ENCODE data around the gene CTBS. TPM values are rescaled to one million over a fixed set of nuclear protein-coding genes. Genes with fewer than 3 reads are reported as not detected.

CTBS gene
- total and polyA plus RNA-seq, 2 of the 13 experiments (the other 11 are each of a cell fraction or from before 2014, with no cell fraction given): 4.7 to 12.4 TPM

- Histone ChIP-seq H3K4me3 (replicated peaks in 1 of 3; ENCODE audit: insufficient read depth in 1 of 3, low read depth in 2 of 3, low read length in 3 of 3) (no peak overlapping the region), H3K27ac (ENCODE audit: extremely low read length, insufficient read depth, low read length) (no peak overlapping the region), H3K4me2 (ENCODE audit: low read depth, low read length) (no peak overlapping the region), H4K20me1 (ENCODE audit: insufficient read depth, low read length) (no peaks in the 10 kb centered on the region), H3K9me3 (ENCODE audit: low read length) (peaks cover 27% of the 10 kb centered on the region), H3K79me2 (ENCODE audit: insufficient read depth, low read length) (no peaks in the 10 kb centered on the region), H2AFZ (ENCODE audit: low read length) (no peak overlapping the region), H3K4me1 (ENCODE audit: insufficient read depth, low read length) (no peaks in the 10 kb centered on the region), H3K27me3 (ENCODE audit: control insufficient read depth in 1 of 2, insufficient read depth in 2 of 2, low read length in 2 of 2) (no peaks in the 10 kb centered on the region), H3K9ac (ENCODE audit: insufficient read depth, low read depth, low read length) (no peak overlapping the region), H3K36me3 (replicated peaks in 1 of 2; ENCODE audit: control insufficient read depth in 1 of 2, insufficient read depth in 2 of 2, low read length in 2 of 2) (no peaks in the 10 kb centered on the region)
- no peak for ATAC-seq
- no peak for DNase-seq (ENCODE audit: low spot score)
- BruUV-seq (replicated peaks): no TSS peak
- 5% methylated on average over 2 of the region's 2 CpGs for WGBS (ENCODE audit: low lambda C conversion rate)
- ChIA-PET POLR2A (no interaction called here), CTCF (ENCODE audit: low intra/inter-chr PET ratio, low total read pairs) (no interaction called here)
- no peak for FAIRE-seq
- intact Hi-C loops (cut with micrococcal nuclease; ENCODE audit: unreplicated experiment) (no loop called here), in situ Hi-C loops (cut with HindIII; ENCODE audit: extremely low pct_ligation_motif_present, low pct_unique_long_range_greater_than_20kb) (loop anchor here (25.0 kb wide), 2 partner anchors 476 to 676 kb away; partner anchors contain the start of gene PRKACB)
- TF ChIP-seq MIER2 (CRISPR knock-in tag; IDR thresholded peaks at IDR 0.05): no peak
- TF ChIP-seq ZNF710 (CRISPR knock-in tag; IDR thresholded peaks at IDR 0.05; ENCODE audit: borderline replicate concordance): no peak
- no peak for TF ChIP-seq CHD4 (IDR thresholded peaks at IDR 0.05; ENCODE audit: borderline replicate concordance, low read length)
- TF ChIP-seq IRF2 (CRISPR knock-in tag; IDR thresholded peaks at IDR 0.05): no peak
- no peak for TF ChIP-seq CCDC6 (CRISPR knock-in tag; IDR thresholded peaks at IDR 0.05)
- TF ChIP-seq FOSL1 (CRISPR knock-in tag; IDR thresholded peaks at IDR 0.05; ENCODE audit: borderline replicate concordance): no peak
- TF ChIP-seq ZNF343 (CRISPR knock-in tag; IDR thresholded peaks at IDR 0.05): no peak
- no peak for TF ChIP-seq POGZ (CRISPR knock-in tag; IDR thresholded peaks at IDR 0.05)
- no peak for TF ChIP-seq ZNF235 (CRISPR knock-in tag; IDR thresholded peaks at IDR 0.05; ENCODE audit: borderline replicate concordance)
- TF ChIP-seq ZNF34 (CRISPR knock-in tag; IDR thresholded peaks at IDR 0.05; ENCODE audit: borderline replicate concordance): no peak
- TF ChIP-seq ZSCAN30 (CRISPR knock-in tag; IDR thresholded peaks at IDR 0.05): no peak
- no peak for TF ChIP-seq ZSCAN29 (CRISPR knock-in tag; conservative IDR thresholded peaks at IDR 0.05)
- no peak for TF ChIP-seq ARNT2 (CRISPR knock-in tag; IDR thresholded peaks at IDR 0.05; ENCODE audit: low read depth)
- no peak for TF ChIP-seq ZNF878 (CRISPR knock-in tag; IDR thresholded peaks at IDR 0.05)
- TF ChIP-seq TGIF2 (CRISPR knock-in tag; IDR thresholded peaks at IDR 0.05): no peak
- TF ChIP-seq NFKB2 (CRISPR knock-in tag; IDR thresholded peaks at IDR 0.05; ENCODE audit: borderline replicate concordance): no peak
Measured at GRCh38 chr1:84613026-84613425, 38.8 kb upstream of the CTBS start.

All from HepG2 (cell line).